ENCODE measurements around the gene SRSF9.
"Not testable (repeated sequence)": the region's sequence is repeated elsewhere in the genome, so short reads cannot be mapped to it uniquely, and the experiment has no call there.

SRSF9 gene

DNA sequence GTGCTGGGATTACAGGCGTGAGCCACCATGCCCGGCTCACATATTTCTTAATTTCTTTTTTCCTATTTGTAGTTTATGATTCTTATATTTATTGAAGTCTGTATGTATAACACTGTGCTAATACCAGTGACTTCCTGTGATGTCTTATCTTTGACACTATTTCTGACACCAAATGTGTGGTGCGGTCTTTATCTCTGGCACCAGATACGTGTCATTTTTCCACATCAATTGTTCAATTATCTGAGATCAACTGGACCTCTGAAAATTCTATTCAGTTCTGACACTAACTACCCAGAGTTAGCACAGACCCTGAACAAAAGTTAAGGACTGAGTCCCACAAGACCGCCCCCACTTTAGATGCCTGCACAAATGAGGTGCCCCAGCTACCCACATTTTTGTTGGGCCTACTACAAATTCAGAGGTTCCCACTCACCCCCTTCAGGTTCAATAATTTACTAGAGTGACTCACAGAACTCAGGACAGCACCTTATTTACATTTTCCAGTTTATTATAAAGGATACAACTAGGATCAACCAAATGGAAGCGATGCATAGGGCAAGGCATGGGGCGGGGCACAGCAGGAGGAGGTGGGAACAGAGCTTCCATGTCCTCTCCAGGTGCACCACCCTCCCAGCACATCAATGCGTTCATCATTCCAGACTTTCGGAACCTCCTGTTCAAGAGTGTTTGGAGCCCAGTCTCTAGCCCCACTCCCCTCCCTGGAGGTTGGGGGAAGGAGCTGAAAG, 11.6 kb upstream of the SRSF9 start:
- no peak for DNase-seq

DNA sequence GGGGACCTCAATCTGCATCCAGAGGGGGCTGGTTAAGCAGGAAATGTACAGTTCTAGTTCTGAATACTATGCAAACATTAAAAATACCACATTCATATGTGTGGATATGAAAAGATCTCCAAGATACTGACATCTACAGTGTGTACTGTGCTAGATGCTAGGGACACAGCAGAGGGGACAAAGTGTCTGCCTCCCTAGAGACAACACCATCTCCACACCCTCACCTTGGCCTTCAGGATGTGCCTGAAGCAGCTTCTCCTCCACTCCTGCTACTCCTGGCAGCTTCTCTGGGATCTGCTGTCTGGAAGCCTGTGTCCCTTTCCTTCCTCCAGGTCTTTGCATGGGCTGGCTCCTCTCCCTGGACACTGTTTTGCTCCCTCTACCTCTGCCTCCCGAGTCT, 10.7 kb upstream of the SRSF9 start:
- no peak for DNase-seq

DNA sequence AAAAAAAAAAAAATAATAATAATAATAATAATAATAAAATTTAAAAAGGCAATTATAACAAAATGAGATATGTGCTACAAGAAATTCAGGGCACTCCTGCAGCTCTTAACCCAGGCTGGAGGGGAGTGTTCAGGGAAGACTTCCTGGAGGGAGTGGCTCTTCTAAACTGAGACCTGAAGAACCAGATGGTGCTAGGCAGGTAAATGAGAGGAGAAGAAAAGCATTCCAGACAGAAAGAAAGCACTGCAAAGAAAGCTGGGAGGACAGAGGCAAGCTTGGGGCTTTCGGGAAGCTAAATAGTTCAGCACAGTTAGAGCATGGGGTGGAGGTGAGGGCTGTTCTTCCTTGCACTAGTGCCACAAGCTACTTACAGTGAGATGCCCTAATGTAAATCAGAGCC, 9.9 kb upstream of the SRSF9 start:
- DNase-seq = no peak

DNA sequence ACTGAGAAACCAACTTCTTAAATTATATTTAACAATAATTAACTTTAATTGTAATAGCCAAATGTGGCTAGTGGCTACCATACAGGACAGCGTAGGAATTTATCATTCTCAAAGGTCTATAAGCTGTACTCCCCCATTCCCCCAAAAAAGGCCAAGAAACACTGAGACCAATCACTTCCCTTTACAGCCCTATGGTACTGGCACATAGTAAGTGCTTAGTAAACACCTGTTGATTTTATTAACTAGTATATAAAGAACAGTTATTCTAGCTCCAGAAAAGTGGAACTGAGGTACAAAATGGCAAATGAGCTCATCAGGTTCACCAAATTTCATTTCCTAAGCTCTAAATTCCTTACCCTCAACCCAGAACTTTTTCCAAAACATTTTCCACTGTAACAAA, 6.1 kb upstream of the SRSF9 start:
- DNase-seq = no peak

DNA sequence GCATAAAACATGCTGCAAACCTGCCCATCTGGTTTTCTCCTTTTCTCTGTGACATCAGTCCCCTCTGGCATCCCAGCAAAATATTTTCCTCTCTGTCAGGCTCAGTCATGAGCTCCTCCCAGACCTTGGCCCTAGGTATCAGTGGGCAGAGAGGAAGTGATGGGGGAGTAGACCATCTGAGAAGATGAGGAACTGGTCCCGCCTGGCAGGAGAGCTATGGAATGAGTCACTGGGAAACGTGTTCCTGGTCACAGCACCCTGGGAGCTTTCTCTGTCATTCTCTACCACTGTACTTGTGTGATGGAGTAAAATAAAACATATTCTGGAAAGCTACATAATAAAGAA, 5.0 kb upstream of the SRSF9 start:
- DNase-seq = no peak

DNA sequence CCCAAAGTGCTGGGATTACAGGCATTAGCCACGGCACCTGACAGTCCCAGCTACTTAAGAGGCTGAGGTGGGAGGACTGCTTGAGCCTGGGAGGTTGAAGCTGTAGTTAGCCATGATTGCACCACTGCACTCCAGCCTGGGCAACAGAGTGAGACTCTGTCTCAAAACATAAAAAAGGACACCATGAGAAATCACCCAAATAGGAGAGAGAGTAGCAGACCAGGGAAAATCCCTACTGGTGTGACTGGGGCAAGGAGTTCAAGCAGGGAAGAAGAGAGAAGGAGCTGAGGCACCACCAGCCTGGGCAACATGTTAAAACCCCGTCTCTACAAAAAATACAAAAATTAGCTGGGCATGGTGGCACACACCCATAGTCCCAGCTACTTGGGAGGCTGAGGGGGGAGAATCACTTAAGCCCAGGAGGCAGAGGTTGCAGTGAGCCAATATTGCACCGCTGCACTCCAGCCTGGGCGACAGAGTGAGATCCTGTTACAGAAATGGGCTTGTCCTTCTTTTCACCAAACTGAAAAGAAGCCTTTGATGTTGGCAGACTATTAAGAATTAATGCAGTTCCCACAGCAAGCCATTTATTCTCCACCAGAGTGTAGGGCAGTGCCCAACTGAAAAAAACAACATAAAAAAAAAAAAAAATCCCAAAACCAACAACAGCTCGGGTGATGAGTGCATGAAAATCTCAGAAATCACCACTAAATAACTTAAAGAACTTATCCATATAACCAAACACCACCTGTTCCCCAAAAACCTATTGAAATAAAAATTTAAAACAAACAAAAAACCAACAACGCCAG, 4.5 kb upstream of the SRSF9 start:
- no peak for DNase-seq

DNA sequence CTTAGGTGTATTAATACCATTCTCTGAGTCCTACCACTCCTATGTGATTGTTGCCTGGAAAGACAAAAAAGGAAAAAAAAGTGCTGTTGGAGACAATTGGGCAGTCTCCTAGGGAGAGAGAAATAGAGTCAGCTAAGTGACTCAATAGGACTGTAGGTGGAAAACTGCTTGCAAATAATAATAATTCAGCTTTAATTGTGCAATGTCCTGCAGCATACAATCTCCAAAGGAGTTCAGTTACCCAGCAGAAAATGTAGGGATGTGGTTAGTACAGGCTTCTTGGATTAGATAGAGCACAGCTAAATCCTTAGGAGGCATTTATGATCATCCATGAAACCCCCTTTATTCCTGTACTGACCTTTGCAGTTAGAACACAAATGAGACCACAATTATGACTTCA, 3.0 kb upstream of the SRSF9 start:
- no peak for DNase-seq

DNA sequence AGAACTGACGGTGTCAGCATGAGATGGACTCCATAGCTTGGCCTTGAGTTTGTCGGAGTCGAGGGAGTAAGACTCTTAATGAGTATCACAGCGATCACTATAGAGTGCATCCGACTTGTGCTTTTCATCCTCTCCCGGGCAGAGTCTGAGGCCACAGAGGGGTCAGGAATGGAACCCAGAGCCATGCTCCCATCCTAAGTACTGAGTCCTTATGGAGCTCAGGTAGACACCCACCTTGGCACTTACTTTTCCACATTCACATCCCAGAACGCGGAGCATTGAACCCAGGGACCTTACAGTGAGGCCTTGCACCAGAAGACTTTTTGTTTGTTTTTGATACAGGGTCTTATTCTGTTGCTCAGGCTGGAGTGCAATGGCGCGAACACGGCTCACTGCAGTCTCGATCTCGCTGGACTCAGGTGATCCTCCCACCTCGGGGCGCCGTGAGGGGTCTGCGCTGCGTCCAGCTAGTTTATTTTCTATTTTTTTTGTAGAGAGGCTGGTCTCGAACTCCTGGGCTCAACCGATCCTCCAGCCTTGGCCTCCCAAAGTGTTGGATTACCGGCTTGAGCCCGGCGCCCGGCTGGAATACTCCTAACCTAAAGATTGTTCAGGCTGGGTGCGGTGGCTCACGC, 719 bp upstream of the SRSF9 start:
- DNase-seq = peak; percentile 24

DNA sequence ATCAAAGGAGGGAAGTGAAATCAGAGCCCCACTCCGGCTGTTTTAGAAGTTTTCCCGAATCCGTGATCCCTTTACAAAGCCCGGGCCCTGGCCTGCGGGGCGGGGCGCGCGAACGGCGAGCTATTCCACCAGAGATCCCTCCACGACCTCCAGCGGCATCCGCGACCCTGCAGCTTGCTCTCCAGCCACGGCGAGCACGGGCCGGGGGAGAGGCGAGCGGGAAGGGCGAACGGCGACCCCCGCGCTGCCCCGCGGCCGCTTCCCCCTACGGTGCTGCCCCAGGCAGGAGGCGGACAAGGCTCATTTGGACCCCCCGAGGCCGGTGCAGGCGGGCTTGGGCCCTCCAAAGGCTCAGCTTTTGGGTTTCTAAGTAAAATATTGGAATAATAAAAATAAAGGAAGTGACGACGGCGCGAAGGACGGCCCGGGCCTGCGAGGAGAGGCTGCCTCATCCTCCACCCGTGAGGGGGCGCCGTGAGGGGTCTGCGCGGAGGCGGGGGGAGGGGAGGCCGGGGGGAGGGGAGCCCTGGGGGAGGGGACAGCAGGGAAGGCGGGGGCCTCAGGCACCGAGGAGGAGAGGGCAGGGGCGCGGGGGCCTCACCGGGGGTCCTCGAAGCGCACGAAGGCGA, 613 bp downstream of the SRSF9 start:
- DNase-seq = no peak

DNA sequence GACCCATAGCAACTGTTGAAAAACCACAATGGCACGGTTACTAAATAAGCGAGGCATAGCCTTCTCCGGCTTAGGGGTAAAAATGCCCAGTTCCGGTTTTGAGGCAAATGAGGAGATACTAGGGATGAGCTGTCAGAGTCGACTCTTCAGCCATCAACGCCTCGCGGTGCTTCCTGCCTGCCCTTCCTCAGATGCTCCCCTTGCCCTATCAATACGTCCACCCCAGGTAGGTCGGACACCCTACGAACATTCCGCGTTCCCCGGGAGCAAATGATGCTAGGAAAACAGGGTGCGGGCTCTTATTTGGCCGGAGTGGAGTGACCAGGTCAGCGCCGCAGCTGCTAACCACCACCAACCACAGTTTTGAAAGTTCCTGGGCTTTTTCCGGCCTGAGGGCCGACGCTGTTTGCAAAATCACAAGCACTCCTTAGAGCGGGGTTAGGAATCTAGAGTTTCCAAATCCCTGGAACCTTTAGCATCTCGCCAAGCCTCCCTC, 1.2 kb downstream of the SRSF9 start:
- peak; percentile 48 for DNase-seq

DNA sequence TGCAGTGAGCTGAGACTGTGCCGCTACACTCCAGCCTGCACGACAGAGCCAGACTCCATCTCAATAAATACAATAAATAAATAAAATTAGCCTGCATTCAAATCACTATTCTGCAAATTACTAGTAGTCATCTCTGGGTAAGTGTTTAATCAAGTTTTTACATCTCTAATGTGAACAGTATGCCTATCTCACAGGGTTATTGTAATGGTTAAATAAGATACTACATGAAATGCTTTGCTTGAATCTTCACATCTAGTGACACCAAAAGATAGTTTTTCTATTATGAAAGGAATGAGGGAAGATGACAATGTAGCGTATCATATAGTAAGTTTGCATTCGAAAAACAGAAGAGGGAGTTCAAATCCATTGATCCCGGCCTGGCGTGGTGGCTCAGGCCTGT, 2.1 kb downstream of the SRSF9 start:
- no peak for DNase-seq

DNA sequence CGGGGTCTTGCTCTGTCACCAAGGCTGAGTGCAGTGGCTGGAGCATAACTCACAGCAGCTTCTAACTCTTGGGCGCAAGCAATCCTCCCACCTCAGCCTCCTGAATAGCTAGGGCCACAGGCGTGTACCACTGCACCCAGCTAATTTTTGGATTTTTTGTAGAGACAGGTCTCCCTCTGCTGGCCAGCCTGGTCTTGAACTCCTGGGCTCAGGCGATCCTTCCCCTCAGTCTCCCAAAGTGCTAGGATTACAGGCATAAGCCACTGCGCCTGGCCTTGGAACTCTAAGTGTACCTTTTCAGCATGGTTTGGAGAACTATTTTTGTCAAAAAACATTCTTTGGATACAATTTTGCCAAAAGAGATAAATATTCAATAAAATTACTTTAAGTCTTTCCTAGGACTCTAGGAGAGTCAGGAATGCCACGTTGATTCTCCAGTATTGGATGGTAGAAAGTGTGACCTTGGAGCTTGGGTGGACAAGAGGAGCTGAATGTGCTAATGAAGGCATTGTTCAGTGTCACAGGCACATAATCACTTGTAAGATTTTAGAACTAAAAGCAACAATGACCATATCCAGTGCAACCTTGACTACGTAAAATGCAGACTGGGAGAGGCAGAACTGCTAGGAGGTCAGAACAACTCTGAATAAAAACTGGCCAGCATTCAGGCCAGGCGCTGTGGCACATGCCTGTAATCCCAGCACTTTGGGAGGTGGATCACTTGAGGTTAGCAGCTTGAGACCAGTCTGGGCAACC, 2.8 kb downstream of the SRSF9 start:
- peak; percentile 49 for DNase-seq

DNA sequence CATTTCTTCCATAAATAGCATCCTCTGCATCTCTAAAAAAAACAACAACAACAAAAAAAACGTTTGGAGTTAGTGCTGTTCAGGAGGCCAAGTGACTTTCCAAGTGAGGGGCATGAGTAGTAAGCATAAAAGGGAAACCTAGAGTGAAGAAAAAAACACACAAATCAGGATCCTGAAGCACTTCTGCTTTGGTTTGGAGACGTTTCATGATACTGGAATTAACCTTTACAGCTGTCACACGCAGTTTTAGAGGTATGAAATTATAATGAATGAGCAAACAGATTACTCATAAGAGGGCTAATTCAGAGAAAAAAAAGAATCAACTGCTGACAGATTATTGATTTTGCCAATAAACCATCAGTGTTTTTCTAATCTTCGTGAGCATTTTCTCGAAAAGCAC, 3.8 kb downstream of the SRSF9 start:
- DNase-seq = no peak

DNA sequence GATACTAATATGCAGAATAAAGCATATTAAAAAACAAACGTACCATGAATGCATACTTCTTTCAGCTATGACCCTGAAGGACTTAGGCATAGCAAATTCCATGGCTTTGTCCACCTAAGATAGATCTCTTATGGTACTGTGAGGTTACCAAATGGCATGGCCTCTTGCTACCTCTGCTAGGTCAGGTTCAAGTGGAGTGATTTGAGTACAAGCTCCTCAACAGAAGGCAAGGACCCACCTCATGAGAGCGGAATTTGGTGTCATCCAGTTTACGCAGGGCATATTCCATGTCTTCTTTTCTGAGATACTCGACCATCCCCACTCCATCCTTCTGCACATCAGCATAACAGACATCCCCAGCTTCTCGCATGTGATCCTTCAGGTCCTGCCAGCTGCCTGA, 5.8 kb downstream of the SRSF9 start:
- no peak for DNase-seq

DNA sequence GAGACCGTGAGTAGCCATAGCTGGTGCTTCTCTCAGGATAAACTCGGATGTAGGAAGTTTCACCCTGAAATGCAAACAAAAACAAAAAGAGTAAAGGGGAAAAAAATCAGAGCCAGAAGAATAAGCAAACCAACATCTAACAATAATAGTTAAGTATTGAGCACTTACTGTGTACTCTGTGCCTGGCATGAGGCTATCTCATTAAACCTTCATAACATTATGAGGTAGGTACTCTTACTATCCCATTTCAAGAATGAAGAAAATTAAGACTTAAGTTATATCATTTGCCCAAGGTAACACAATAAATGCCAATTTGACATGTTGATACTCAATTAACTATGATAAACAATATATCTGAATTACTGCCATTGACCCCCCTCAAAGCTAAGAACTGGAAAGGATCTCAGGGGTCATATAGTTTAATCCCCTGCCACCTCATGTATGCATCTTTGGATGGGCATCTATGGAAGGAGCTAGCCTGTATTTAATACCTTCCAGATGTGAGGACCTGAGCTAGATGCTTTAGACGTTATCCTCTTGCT, 7.4 kb downstream of the SRSF9 start:
- no peak for DNase-seq

DNA sequence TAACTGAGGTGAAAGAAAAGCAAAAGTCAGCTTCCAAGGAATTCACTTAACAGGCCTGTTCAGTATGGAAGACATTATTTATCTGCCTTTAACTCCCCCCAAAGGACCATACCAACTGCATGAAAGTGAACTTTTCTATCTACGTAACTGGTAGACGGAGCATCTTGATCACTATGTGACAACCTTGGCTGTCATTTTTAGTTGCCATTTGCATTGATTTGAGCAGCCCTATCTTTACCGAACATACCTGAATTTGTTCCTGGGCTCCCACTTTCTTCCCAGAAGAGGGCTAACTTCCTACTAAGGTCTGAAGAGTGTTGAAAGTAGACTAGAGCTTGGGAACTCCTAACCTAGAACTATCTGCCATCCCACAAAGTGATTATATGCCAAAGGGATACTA, 9.4 kb downstream of the SRSF9 start:
- DNase-seq = no peak

DNA sequence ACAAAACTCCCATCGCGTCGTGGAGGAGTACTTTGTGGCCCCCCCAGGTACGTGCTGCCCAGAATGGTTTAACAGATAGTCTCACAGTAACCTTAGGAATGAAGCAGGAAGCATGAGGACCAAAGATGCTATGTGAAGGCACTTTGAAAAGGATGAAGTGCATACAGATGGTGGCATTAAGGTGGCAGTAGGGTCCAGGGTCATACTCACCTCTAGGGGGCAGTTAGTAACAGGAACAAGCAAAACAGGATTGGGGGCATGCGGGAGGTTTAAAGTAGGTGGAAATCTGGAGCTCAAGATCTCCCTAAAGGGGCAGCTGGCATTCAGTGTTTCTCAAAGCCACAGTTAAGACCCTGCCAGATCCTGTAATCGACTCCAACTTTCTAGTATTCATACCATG, 12.4 kb downstream of the SRSF9 start:
- DNase-seq = no peak

DNA sequence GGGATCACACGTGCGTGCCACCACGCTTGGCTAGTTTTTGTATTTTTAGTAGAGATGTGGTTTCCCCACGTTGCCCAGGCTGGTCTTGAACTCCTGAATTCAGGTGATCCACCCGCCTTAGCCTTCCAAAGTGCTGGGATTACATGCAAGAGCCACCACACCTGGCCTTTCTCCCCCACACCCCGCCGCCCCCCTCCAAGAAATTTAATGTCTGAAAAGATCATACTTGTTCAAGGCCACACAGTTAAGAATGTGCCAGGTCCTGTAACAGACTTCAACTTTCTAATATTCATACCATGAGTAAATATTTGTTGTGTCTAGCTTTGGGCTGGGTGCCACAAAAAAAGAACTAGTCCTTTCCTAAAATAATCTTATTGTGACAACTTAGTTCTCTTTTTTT, 14.2 kb downstream of the SRSF9 start:
- DNase-seq = no peak

DNA sequence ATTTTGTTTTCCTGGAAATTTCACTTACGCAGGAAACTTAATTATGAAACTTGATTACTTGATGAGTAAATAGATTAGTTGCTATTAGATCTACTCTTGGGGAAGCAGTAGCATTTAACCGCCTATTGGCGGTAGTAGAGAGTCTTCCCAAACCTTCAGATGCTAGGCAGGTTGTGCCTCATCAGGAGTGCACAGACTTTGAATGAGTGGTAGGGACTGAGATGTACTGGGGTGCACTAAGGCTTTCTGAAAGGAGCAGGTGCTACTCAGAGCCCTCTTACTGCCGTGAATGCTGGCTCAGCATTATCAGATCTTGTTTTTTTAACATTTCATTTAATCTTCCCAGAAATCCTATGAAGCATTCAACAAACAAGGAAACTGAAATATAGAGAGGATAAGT, 15.6 kb downstream of the SRSF9 start:
- DNase-seq = peak; percentile 57

DNA sequence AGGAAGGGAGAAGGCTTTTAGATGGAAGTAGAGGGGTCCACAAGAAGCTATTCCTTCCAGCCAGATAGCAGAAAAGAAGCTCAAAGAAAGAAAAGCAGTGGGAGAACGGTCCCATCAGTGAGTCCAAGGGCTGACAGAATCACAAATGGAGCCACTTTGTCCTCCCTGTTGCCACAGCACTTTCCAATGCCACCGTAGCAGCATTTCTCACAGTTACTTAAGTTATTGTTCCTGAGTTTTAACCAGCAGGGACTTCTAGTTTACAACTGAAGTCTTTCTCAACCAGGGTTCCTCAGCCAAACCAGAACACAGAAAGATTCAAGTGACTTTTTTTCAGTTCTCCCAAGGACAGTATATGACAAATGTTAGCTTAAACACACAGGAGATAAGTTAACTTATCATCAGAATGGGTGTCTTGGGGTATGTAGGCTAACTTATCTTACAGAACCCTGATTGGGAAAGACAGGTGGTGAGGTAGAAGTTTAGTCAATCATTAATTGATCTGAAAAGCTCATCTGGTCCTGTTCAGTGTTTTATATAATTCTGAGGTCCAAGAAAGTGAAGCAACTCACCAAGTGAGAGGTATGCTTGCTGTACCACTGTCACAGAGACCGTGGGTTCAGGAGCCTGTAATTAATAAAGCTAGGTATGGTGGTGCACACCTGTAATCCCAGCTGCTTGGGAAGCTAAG, 16.3 kb downstream of the SRSF9 start:
- no peak for DNase-seq

DNA sequence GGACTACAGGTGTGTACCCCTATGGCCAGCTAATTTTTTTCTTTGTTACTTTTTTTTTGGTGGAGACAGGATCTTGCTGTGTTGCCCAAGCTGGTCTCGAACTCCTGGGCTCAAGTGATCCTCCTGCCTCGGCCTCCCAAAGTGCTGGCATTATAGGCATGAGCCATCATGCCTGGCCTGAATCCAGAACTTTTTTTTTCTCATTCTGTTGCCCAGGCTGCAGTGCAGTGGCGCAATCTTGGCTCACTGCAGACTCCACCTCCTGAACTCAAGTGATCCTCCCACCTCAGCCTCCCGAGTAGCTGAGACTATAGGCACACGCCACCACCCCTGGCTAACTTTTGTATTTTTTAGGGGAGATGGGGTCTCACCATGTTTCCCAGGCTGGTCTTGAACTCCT, 17.0 kb downstream of the SRSF9 start:
- DNase-seq = not testable (repeated sequence)

DNA sequence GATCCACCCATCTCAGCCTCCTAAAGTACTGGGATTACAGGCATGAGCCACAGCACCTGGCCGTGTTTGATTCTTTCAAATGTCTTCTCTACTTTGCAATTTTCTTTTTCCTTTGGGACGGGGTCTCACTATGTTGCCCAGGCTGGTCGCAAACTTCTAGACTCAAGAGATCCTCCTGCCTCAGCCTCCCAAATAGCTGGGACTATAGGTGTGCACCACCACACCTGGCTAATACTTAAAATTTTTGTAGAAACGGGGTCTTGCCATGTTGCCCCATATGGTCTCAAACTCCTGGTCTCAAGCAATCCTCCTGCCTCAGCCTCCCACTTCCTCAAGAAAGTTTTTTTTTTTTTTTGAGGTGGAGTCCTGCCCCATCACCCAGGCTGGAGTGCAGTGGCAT, 21.6 kb downstream of the SRSF9 start:
- no peak for DNase-seq

All from RPMI8226 (cell line).